ENCODE results near the gene PICALM. TPM values are rescaled to one million over a fixed set of nuclear protein-coding genes. Genes with fewer than 3 reads are reported as not detected.
A peak's percentile ranks its signal among the peaks of the same experiment; 100 is the strongest.

PICALM gene
- total and polyA plus RNA-seq, 2 of the 13 experiments (the other 11 are each of a cell fraction or from before 2014, with no cell fraction given) = 97.6 to 154 TPM

- TF ChIP-seq, protein P1, sequence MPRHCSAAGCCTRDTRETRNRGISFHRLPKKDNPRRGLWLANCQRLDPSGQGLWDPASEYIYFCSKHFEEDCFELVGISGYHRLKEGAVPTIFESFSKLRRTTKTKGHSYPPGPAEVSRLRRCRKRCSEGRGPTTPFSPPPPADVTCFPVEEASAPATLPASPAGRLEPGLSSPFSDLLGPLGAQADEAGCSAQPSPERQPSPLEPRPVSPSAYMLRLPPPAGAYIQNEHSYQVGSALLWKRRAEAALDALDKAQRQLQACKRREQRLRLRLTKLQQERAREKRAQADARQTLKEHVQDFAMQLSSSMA (CRISPR knock-in tag; IDR thresholded peaks at IDR 0.05) = no peak
- TF ChIP-seq GATAD2A (CRISPR knock-in tag; IDR thresholded peaks at IDR 0.05) (peak; percentile 56), ZNF460 (CRISPR knock-in tag; IDR thresholded peaks at IDR 0.05; ENCODE audit: borderline replicate concordance) (peak; percentile 21; the same call in 1 of the 2 replicates), SRY (CRISPR knock-in tag; IDR thresholded peaks at IDR 0.05) (no peak), FOXP1 (IDR thresholded peaks at IDR 0.05) (peak; percentile 64; the same call in 1 of the 2 replicates), FOXP1 (CRISPR knock-in tag; IDR thresholded peaks at IDR 0.05) (peak; percentile 24; the same call in 1 of the 2 replicates), SALL2 (CRISPR knock-in tag; IDR thresholded peaks at IDR 0.05) (no peak; the same call in none of the 2 replicates), MYNN (CRISPR knock-in tag; IDR thresholded peaks at IDR 0.05; ENCODE audit: low read depth) (0 out of 2 replicates have a peak, but pooled peaks have one; percentile 36), GATA4 (IDR thresholded peaks at IDR 0.05; ENCODE audit: borderline replicate concordance, low read depth) (no peak), REXO4 (CRISPR knock-in tag; IDR thresholded peaks at IDR 0.05; ENCODE audit: borderline replicate concordance) (no peak), HNRNPL (IDR thresholded peaks at IDR 0.05; ENCODE audit: low read depth, low read length) (0 out of 2 replicates have a peak, but pooled peaks have one; percentile 26), MBD4 (IDR thresholded peaks at IDR 0.05; ENCODE audit: borderline replicate concordance, low read length) (no peak), REPIN1 (CRISPR knock-in tag; IDR thresholded peaks at IDR 0.05; ENCODE audit: borderline replicate concordance, low read depth) (peak; percentile 40; the same call in 1 of the 2 replicates), PATZ1 (CRISPR knock-in tag; IDR thresholded peaks at IDR 0.05) (peak; percentile 72; the same call in 1 of the 2 replicates), BRD4 (CRISPR knock-in tag; IDR thresholded peaks at IDR 0.05) (no peak; the same call in 1 of the 2 replicates), HDAC6 (IDR thresholded peaks at IDR 0.05; ENCODE audit: low read depth, low read length) (no peak), PITX1 (CRISPR knock-in tag; IDR thresholded peaks at IDR 0.05) (peak; percentile 34), POLR2AphosphoS5 (IDR thresholded peaks at IDR 0.05; ENCODE audit: low read depth, low read length) (peak; percentile 85)
- TF ChIP-seq, protein P2, sequence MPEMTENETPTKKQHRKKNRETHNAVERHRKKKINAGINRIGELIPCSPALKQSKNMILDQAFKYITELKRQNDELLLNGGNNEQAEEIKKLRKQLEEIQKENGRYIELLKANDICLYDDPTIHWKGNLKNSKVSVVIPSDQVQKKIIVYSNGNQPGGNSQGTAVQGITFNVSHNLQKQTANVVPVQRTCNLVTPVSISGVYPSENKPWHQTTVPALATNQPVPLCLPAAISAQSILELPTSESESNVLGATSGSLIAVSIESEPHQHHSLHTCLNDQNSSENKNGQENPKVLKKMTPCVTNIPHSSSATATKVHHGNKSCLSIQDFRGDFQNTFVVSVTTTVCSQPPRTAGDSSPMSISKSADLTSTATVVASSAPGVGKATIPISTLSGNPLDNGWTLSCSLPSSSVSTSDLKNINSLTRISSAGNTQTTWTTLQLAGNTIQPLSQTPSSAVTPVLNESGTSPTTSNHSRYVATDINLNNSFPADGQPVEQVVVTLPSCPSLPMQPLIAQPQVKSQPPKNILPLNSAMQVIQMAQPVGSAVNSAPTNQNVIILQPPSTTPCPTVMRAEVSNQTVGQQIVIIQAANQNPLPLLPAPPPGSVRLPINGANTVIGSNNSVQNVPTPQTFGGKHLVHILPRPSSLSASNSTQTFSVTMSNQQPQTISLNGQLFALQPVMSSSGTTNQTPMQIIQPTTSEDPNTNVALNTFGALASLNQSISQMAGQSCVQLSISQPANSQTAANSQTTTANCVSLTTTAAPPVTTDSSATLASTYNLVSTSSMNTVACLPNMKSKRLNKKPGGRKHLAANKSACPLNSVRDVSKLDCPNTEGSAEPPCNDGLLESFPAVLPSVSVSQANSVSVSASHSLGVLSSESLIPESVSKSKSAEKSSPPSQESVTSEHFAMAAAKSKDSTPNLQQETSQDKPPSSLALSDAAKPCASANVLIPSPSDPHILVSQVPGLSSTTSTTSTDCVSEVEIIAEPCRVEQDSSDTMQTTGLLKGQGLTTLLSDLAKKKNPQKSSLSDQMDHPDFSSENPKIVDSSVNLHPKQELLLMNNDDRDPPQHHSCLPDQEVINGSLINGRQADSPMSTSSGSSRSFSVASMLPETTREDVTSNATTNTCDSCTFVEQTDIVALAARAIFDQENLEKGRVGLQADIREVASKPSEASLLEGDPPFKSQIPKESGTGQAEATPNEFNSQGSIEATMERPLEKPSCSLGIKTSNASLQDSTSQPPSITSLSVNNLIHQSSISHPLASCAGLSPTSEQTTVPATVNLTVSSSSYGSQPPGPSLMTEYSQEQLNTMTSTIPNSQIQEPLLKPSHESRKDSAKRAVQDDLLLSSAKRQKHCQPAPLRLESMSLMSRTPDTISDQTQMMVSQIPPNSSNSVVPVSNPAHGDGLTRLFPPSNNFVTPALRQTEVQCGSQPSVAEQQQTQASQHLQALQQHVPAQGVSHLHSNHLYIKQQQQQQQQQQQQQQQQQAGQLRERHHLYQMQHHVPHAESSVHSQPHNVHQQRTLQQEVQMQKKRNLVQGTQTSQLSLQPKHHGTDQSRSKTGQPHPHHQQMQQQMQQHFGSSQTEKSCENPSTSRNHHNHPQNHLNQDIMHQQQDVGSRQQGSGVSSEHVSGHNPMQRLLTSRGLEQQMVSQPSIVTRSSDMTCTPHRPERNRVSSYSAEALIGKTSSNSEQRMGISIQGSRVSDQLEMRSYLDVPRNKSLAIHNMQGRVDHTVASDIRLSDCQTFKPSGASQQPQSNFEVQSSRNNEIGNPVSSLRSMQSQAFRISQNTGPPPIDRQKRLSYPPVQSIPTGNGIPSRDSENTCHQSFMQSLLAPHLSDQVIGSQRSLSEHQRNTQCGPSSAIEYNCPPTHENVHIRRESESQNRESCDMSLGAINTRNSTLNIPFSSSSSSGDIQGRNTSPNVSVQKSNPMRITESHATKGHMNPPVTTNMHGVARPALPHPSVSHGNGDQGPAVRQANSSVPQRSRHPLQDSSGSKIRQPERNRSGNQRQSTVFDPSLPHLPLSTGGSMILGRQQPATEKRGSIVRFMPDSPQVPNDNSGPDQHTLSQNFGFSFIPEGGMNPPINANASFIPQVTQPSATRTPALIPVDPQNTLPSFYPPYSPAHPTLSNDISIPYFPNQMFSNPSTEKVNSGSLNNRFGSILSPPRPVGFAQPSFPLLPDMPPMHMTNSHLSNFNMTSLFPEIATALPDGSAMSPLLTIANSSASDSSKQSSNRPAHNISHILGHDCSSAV (CRISPR knock-in tag; IDR thresholded peaks at IDR 0.05; ENCODE audit: borderline replicate concordance) = no peak
- TF ChIP-seq, protein P3, sequence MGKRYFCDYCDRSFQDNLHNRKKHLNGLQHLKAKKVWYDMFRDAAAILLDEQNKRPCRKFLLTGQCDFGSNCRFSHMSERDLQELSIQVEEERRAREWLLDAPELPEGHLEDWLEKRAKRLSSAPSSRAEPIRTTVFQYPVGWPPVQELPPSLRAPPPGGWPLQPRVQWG (CRISPR knock-in tag; IDR thresholded peaks at IDR 0.05; ENCODE audit: borderline replicate concordance, low read depth) = no peak
Observed at GRCh38 chr11:86068951-86069407, at the start of gene PICALM (continued).
